ENCODE measurements around the gene LRRC55.

Gene LRRC55

GRCh38 chr11:57181678-57182305 is at the start of gene LRRC55:
Gene LRRC55 (plus strand): TSS chr11:57181953. CDS start chr11:57182023, 70 bp downstream.
- no peak for DNase-seq

- DNase-seq: peak; percentile 70
Measured at GRCh38 chr11:57133366-57134038, 48.3 kb upstream of the LRRC55 start.

GRCh38 chr11:57134284-57134683 is 47.5 kb upstream of the LRRC55 start:
- no peak for DNase-seq

- no peak for DNase-seq
Measured at GRCh38 chr11:57135020-57135751, 46.6 kb upstream of the LRRC55 start.

GRCh38 chr11:57140568-57140967 is 41.2 kb upstream of the LRRC55 start:
- DNase-seq: no peak

GRCh38 chr11:57143459-57143858 is 38.3 kb upstream of the LRRC55 start:
- no peak for DNase-seq

- no peak for DNase-seq
Measured at GRCh38 chr11:57144075-57144474, 37.7 kb upstream of the LRRC55 start.

- DNase-seq: no peak
Measured at GRCh38 chr11:57144531-57145320, 37.0 kb upstream of the LRRC55 start.

- DNase-seq: no peak
Measured at GRCh38 chr11:57146301-57146700, 35.5 kb upstream of the LRRC55 start.

GRCh38 chr11:57148621-57149020 is 33.1 kb upstream of the LRRC55 start:
- DNase-seq: no peak

GRCh38 chr11:57150454-57150917 is 31.3 kb upstream of the LRRC55 start:
- DNase-seq: no peak

- DNase-seq: no peak
Measured at GRCh38 chr11:57152134-57152533, 29.6 kb upstream of the LRRC55 start.

- DNase-seq: no peak
Measured at GRCh38 chr11:57153448-57153847, 28.3 kb upstream of the LRRC55 start.

GRCh38 chr11:57154739-57155138 is 27.0 kb upstream of the LRRC55 start:
- DNase-seq: no peak

- no peak for DNase-seq
Measured at GRCh38 chr11:57155400-57155799, 26.4 kb upstream of the LRRC55 start.

GRCh38 chr11:57155838-57156607 is 25.7 kb upstream of the LRRC55 start:
- DNase-seq: no peak

- no peak for DNase-seq
Measured at GRCh38 chr11:57156928-57157327, 24.8 kb upstream of the LRRC55 start.

- no peak for DNase-seq
Measured at GRCh38 chr11:57157624-57158023, 24.1 kb upstream of the LRRC55 start.

GRCh38 chr11:57158180-57158579 is 23.6 kb upstream of the LRRC55 start:
- no peak for DNase-seq

- no peak for DNase-seq
Measured at GRCh38 chr11:57158599-57158998, 23.2 kb upstream of the LRRC55 start.

GRCh38 chr11:57160665-57161064 is 21.1 kb upstream of the LRRC55 start:
- DNase-seq: no peak

GRCh38 chr11:57161351-57161750 is 20.4 kb upstream of the LRRC55 start:
- peak; percentile 26 for DNase-seq

Data from DMS153 (cell line).